22Rv1 (cell line): ENCODE data around the gene RAB19.

Experiments
- ZFX ChIP-seq: fragments of 450-650 bp; IDR thresholded peaks from 2 replicates; pipeline ENCODE4 v1.6.1; 2017; ENCODE audit warnings: antibody characterized with exemption, borderline replicate concordance
- TF ChIP-seq, protein P1 (sequence below): fragments of 450-650 bp; IDR thresholded peaks from 2 replicates; pipeline ENCODE4 v1.5.1; 2017; ENCODE audit warnings: mild to moderate bottlenecking

DNA sequence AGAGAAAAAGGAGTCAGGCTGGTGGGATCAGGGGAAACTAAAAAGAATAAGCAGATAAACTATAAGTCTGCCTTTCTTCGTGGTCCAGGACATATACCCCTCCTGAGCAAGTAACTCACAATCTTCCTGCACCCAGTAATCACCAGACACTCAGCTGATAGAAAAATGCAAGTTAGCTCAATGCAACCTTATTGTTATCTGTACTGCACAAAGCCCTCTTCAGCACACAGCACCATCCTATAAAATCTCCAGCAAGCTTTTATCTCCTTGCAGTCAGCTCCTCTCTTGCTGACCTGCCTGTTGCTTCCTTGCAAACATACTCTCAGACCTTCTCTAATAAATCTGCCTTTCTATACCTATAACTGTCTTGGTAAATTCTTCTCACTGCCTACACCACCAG, 12.2 kb upstream of the RAB19 start:
- TF ChIP-seq, protein P1, sequence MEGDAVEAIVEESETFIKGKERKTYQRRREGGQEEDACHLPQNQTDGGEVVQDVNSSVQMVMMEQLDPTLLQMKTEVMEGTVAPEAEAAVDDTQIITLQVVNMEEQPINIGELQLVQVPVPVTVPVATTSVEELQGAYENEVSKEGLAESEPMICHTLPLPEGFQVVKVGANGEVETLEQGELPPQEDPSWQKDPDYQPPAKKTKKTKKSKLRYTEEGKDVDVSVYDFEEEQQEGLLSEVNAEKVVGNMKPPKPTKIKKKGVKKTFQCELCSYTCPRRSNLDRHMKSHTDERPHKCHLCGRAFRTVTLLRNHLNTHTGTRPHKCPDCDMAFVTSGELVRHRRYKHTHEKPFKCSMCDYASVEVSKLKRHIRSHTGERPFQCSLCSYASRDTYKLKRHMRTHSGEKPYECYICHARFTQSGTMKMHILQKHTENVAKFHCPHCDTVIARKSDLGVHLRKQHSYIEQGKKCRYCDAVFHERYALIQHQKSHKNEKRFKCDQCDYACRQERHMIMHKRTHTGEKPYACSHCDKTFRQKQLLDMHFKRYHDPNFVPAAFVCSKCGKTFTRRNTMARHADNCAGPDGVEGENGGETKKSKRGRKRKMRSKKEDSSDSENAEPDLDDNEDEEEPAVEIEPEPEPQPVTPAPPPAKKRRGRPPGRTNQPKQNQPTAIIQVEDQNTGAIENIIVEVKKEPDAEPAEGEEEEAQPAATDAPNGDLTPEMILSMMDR: no peak
- TF ChIP-seq ZFX: no peak
